ENCODE results near the gene JAG2. TPM values are rescaled to one million over a fixed set of nuclear protein-coding genes. Genes with fewer than 3 reads are reported as not detected.

JAG2 gene
- total and polyA plus RNA-seq, 12 donors, result 18.5 to 45.5 (median 26.3) TPM

- Histone ChIP-seq H3K27me3 (peaks cover 0 to 11% (median 0%) of the 10 kb centered on the region in 7 donors), H3K36me3 (no peaks in the 10 kb centered on the region), H3K27ac (no peak overlapping the region), H3K4me1 (peaks cover 3 to 21% (median 9%) of the 10 kb centered on the region in 9 donors), H3K9me3 (no peaks in the 10 kb centered on the region), H3K4me3 (no peak overlapping the region)
- TF ChIP-seq CTCF (IDR thresholded peaks at IDR 0.05), result no peak
- WGBS, 2 donors, result 86 to 88% methylated on average over 15 of the region's 15 CpGs
- DNase-seq (no peak), ATAC-seq (no peak)
- intact Hi-C loops (cut with DNase I), result no loop called here
Observed at GRCh38 chr14:105176513-105176912, 7.9 kb upstream of the JAG2 start.

- H3K27me3 ChIP-seq, result peaks cover 0 to 24% (median 0%) of the 10 kb centered on the region in 7 donors
- H3K4me3 ChIP-seq, result no peak overlapping the region
- ATAC-seq (no peak), DNase-seq (no peak)
- TF ChIP-seq CTCF (IDR thresholded peaks at IDR 0.05), result no peak
- H3K4me1 ChIP-seq, result peaks cover 15 to 34% (median 22%) of the 10 kb centered on the region in 9 donors
- intact Hi-C loops (cut with DNase I), result loop anchor here in 1 of 10 donors (5.0 kb wide), 1 partner anchor 82 kb away; no protein-coding TSS in a partner anchor
- no peaks in the 10 kb centered on the region for H3K36me3 ChIP-seq
- no peaks in the 10 kb centered on the region for H3K9me3 ChIP-seq
- 80 to 84% methylated on average over 29 to 32 of the region's 32 CpGs for WGBS, 2 donors
- no peak overlapping the region for H3K27ac ChIP-seq
Observed at GRCh38 chr14:105173901-105174894, 5.6 kb upstream of the JAG2 start.

- intact Hi-C loops (cut with DNase I), result loop anchor here in 1 of 10 donors (5.0 kb wide), 1 partner anchor 81 kb away; no protein-coding TSS in a partner anchor
- Histone ChIP-seq H3K4me3 (no peak overlapping the region), H3K27ac (no peak overlapping the region), H3K4me1 (peaks cover 18 to 38% (median 25%) of the 10 kb centered on the region in 9 donors), H3K27me3 (peaks cover 0 to 28% (median 0%) of the 10 kb centered on the region in 7 donors), H3K36me3 (no peaks in the 10 kb centered on the region), H3K9me3 (no peaks in the 10 kb centered on the region)
- ATAC-seq (no peak), DNase-seq (no peak)
- no peak for TF ChIP-seq CTCF (IDR thresholded peaks at IDR 0.05)
- 92 to 95% methylated on average over 13 of the region's 13 CpGs for WGBS, 2 donors
Observed at GRCh38 chr14:105173145-105173544, 4.6 kb upstream of the JAG2 start.

- H3K27me3 ChIP-seq, result peaks cover 0 to 33% (median 0%) of the 10 kb centered on the region in 7 donors
- no peak for DNase-seq
- no peaks in the 10 kb centered on the region for H3K36me3 ChIP-seq
- 67 to 69% methylated on average over 7 of the region's 7 CpGs for WGBS, 2 donors
- H3K9me3 ChIP-seq, result no peaks in the 10 kb centered on the region
- no peak overlapping the region for H3K4me3 ChIP-seq
- TF ChIP-seq CTCF (IDR thresholded peaks at IDR 0.05), result no peak
- H3K4me1 ChIP-seq, result peaks cover 18 to 41% (median 25%) of the 10 kb centered on the region in 9 donors
- no peak for ATAC-seq
- H3K27ac ChIP-seq, result no peak overlapping the region
- intact Hi-C loops (cut with DNase I), result loop anchor here in 1 of 10 donors (5.0 kb wide), 1 partner anchor 80 kb away; no protein-coding TSS in a partner anchor
Observed at GRCh38 chr14:105172476-105172875, 3.9 kb upstream of the JAG2 start.
